Adrenal gland (tissue), 12 donors: ENCODE data around the gene SLC22A17. TPM values are rescaled to one million over a fixed set of nuclear protein-coding genes. Genes with fewer than 3 reads are reported as not detected.

ENCODE experiments used
- DNase-seq, 7 donors: peaks; one replicate each; pipeline ENCODE4 v3.0.0-alpha.2; 2019 to 2020
- H3K27ac ChIP-seq, 5 donors: fragments of 200-600 bp; sonication (generic) in 4 of 5; 1 replicate in 3 of 5; 2 replicates in 2 of 5; pipeline versions ENCODE4 v1.5.1 to v1.8.0; 2016 to 2020; ENCODE audit warnings: mild to moderate bottlenecking in 1 of 5
- H3K27me3 ChIP-seq: fragments of 200-600 bp; 2 replicates; pipeline ENCODE4 v1.8.0; 2021
- H3K36me3 ChIP-seq, 2 donors: fragments of 200-600 bp; replicated peaks in 1 of 2; 1 replicate in 1 of 2; 2 replicates in 1 of 2; pipeline versions ENCODE4 v1.5.1 to v1.8.0; 2018 to 2022
- H3K4me1 ChIP-seq, 2 donors: fragments of 200-600 bp; replicated peaks in 1 of 2; 1 replicate in 1 of 2; 2 replicates in 1 of 2; pipeline versions ENCODE4 v1.5.1 to v1.8.0; 2018 to 2021
- H3K4me3 ChIP-seq, 4 donors: fragments of 200-600 bp; sonication (generic) in 3 of 4; one replicate each; pipeline ENCODE4 v1.5.1; 2016 to 2018
- H3K9me3 ChIP-seq, 3 donors: fragments of 200-600 bp; sonication (generic) in 1 of 3; replicated peaks in 1 of 3; 1 replicate in 2 of 3; 2 replicates in 1 of 3; pipeline versions ENCODE4 v1.5.1 to v1.8.0; 2016 to 2021
- POLR2A ChIP-seq, 2 donors: fragments of 450-650 bp; IDR thresholded peaks; one replicate each; pipeline ENCODE4 v1.6.1; 2017; ENCODE audit warnings: antibody characterized with exemption in 2 of 2, mild to moderate bottlenecking in 2 of 2, moderate library complexity in 1 of 2
- WGBS, 4 donors: extraction: QIAGEN DNeasy Blood & Tissue Kit in 2 of 4; methylation state at CpG; one replicate each; pipeline versions ENCODE4 v1.1.5 to v1.1.7; 2013 to 2017; 5-methylcytosine and 5-hydroxymethylcytosine counted together
- intact Hi-C, 2 donors: fragments of 100-400 bp; cut with DNase I; formaldehyde crosslinking; loops; one replicate each; pipeline versions ENCODE4 v1.14.1 to v1.15.0; 2022 to 2023
- polyA plus RNA-seq, 3 donors: library from polyadenylated mRNA; stranded (reverse); fragments of 200-250 nt in 2 of 3; fragments of 350-450 nt in 1 of 3; fragmentation: Illumina TruSeq in 1 of 3; extraction: RNeasy Lipid Tissue Mini Kit (QIAGEN cat#74804) in 1 of 3; gene quantifications; one replicate each; pipeline ENCODE4 v1.2.3, GENCODE V29; 2013 to 2014
- total RNA-seq, 9 donors: library from RNA; depleted of rRNA in 4 of 9; stranded (reverse); fragments of >200 nt in 4 of 9; fragments of 120-200 nt in 1 of 9; fragmentation: NEBNext Ultra II Directional in 1 of 9; extraction: Animal tissue kit (Norgen Biotek cat#: 25700) in 1 of 9; gene quantifications; one replicate each; pipeline versions ENCODE4 v1.1.0 to v1.2.4, GENCODE V29; 2013 to 2023
- TF ChIP-seq, protein P1 (sequence below), 6 experiments: fragments of 450-650 bp in 4 of 6; fragments of 200-600 bp in 2 of 6; sonication (generic) in 1 of 6; IDR thresholded peaks; 1 replicate in 5 of 6; 2 replicates in 1 of 6; pipeline versions ENCODE4 v1.5.1 to v1.8.0; 2016 to 2021; ENCODE audit warnings: antibody characterized with exemption in 6 of 6, mild to moderate bottlenecking in 2 of 6, moderate library complexity in 1 of 6
- donor health status: healthy with polysubstance abuse.
- donor health status: Bipolar disorder and iron deficiency.
- donor health status: DM: yes; HTN: yes; CAD: no.
- donor health status: DM: no; HTN: no; CAD: no.
- donor health status: DM: no; HTN: no; CAD: no.
- donor health status: DM: yes; HTN: yes; CAD: no.

SLC22A17 gene
- total and polyA plus RNA-seq, 12 donors = 8.4 to 121 (median 25.0) TPM

DNA sequence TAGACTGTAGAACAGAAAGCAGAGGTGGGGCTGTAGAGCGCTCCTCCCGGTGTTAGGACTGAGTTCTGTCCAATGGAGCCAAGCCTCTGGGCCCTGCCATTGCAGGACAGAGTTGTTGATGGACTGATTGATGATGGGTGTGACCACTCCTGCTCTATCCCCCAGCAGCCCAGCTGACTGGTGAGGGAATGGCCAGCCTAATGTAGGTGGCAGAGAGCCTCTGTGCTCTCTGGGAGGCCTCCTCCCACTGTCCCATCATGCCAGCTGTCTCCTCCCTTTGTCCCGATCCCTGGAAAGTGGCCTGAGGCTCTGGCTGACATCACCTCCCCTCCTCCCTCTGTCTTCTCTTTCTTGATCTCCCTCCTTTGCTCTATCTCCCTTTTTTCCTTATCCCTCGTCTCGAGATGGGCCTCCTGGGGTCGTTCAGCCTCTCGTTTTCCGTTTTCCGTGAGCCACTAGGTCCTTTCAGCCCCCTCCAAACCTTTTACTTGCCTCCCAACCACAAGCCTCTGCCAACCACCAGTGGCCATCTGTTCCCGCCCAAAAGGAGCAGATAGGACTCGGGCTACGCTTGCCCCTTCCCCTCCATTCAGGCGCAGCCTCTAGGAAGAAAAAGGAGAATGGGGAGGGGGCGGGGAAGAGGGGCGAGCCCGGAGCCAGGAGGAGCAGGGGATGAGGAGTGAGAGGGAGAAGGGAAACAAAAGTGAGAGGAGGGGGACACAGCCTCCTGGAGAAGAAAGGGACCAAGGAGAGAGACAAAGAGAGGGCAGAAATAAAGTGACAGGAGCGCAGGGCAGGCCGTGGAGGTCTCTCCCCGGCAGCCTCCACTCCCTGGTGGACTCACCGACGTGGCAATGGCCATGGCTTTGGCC, 11.7 kb upstream of the SLC22A17 start:
- WGBS, 4 donors = 29 to 35% (median 33%) methylated on average over 21 of the region's 21 CpGs
- intact Hi-C loops = no loop called here

DNA sequence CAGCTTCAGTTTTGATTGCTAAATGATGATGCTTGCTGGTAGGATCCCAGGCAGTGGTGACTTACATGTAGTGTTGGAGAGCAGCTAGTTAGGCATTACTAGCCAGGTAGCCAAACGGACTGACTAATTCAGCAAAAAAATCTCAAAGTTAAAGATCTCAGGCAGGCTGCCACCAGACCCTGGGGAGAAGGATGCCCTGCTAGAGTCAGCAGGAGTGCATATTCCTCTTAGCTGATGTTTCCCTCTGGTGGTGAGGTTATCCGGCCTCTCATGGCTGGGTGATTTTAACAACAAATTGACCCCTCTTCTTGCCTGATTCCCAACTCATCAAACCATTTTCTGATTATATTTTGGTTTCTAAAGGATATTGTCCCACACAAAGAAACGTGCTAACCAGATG, 9.5 kb upstream of the SLC22A17 start:
- no peaks in the 10 kb centered on the region for H3K36me3 ChIP-seq
- 51 to 67% (median 62%) methylated on average over 3 of the region's 3 CpGs for WGBS, 4 donors
- H3K4me3 ChIP-seq = no peak overlapping the region
- DNase-seq = no peak
- peaks cover 0 to 4% of the 10 kb centered on the region in 2 donors for H3K4me1 ChIP-seq
- intact Hi-C loops = no loop called here
- no peak overlapping the region for H3K27ac ChIP-seq
- TF ChIP-seq, protein P1, sequence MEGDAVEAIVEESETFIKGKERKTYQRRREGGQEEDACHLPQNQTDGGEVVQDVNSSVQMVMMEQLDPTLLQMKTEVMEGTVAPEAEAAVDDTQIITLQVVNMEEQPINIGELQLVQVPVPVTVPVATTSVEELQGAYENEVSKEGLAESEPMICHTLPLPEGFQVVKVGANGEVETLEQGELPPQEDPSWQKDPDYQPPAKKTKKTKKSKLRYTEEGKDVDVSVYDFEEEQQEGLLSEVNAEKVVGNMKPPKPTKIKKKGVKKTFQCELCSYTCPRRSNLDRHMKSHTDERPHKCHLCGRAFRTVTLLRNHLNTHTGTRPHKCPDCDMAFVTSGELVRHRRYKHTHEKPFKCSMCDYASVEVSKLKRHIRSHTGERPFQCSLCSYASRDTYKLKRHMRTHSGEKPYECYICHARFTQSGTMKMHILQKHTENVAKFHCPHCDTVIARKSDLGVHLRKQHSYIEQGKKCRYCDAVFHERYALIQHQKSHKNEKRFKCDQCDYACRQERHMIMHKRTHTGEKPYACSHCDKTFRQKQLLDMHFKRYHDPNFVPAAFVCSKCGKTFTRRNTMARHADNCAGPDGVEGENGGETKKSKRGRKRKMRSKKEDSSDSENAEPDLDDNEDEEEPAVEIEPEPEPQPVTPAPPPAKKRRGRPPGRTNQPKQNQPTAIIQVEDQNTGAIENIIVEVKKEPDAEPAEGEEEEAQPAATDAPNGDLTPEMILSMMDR (IDR thresholded peaks at IDR 0.05) = no peak
- TF ChIP-seq POLR2A (IDR thresholded peaks at IDR 0.05) = no peak
- no peaks in the 10 kb centered on the region for H3K9me3 ChIP-seq
- H3K27me3 ChIP-seq = peaks cover 12% of the 10 kb centered on the region

More for the DNA sequence above, 11.7 kb upstream of the SLC22A17 start:
- H3K4me1 ChIP-seq = peaks cover 0 to 4% of the 10 kb centered on the region in 2 donors
- peak in 2 of 7 donors; percentile 28 to 88 for DNase-seq
- H3K4me3 ChIP-seq = peak overlapping the region in 1 of 4 donors; percentile 49
- peaks cover 12% of the 10 kb centered on the region for H3K27me3 ChIP-seq
- TF ChIP-seq, protein P1 (IDR thresholded peaks at IDR 0.05) = no peak
- peak; percentile 7 to 36 for TF ChIP-seq POLR2A (IDR thresholded peaks at IDR 0.05)
- peak overlapping the region in 3 of 5 donors; percentile 59 to 85 (median 83) for H3K27ac ChIP-seq
- H3K36me3 ChIP-seq = no peaks in the 10 kb centered on the region
- H3K9me3 ChIP-seq = no peaks in the 10 kb centered on the region

DNA sequence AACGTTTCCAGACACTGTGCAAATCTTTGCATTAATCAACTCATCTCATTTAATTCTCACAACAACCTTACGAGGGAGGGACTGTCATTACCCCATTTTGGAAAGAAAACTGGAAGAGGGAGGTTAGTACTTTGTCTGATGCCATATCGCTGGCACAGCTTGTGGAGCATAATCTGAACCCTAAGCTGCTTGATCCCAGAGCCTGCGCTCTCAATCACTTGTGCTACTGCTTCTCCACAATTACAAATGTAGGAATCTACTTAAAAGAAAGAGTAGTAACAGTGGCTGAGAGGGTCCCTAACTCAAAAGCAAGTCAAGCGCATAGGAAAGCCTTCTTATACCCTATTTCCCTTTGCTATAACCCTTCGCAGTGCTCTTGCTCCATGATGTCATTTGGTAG, 9.1 kb upstream of the SLC22A17 start:
- Histone ChIP-seq H3K27me3 (peaks cover 12% of the 10 kb centered on the region), H3K9me3 (no peaks in the 10 kb centered on the region), H3K36me3 (no peaks in the 10 kb centered on the region), H3K27ac (no peak overlapping the region), H3K4me1 (peaks cover 0 to 2% of the 10 kb centered on the region in 2 donors), H3K4me3 (no peak overlapping the region)
- TF ChIP-seq POLR2A (IDR thresholded peaks at IDR 0.05) = no peak
- TF ChIP-seq, protein P1 (IDR thresholded peaks at IDR 0.05) = no peak
- WGBS, 4 donors = 71 to 83% (median 78%) methylated on average over 6 of the region's 6 CpGs
- no peak for DNase-seq
- intact Hi-C loops = no loop called here

DNA sequence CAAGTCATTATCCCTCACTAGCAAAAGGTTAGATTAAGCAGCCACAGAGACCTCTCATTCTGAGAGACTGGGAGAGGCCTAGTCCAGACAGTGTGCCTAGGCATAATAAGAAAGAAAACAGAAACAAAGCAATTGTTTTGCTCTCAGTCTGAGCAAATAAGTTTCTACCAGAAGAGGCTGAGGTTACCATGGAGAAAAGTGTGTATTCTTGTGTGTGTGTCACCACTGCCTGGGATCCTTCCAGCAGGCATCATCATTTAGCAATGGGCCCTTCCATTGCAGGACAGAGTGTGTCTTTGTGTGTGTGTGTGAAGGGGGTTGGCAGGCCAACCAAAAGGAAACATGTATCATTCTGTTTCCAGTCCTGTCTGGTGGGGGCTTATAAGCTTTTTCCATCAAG, 8.6 kb upstream of the SLC22A17 start:
- Histone ChIP-seq H3K4me3 (no peak overlapping the region), H3K27ac (peak overlapping the region in 1 of 5 donors; percentile 34), H3K36me3 (no peaks in the 10 kb centered on the region), H3K4me1 (no peaks in the 10 kb centered on the region), H3K27me3 (peaks cover 12% of the 10 kb centered on the region), H3K9me3 (no peaks in the 10 kb centered on the region)
- TF ChIP-seq POLR2A (IDR thresholded peaks at IDR 0.05) = no peak
- TF ChIP-seq, protein P1 (IDR thresholded peaks at IDR 0.05) = no peak
- no peak for DNase-seq
- intact Hi-C loops = no loop called here
